AG10803 (cell line): Measurements from ENCODE around the gene INTU.
A peak's percentile ranks its signal among the peaks of the same experiment; 100 is the strongest.

Experiments
- DNase-seq: peaks from one replicate; pipeline ENCODE4 v3.0.0; 2010; ENCODE audit warnings: low read depth
- H3K4me3 ChIP-seq: 2 replicates; pipeline ENCODE4 v1.5.1; 2011; ENCODE audit warnings: mild to moderate bottlenecking, low read length, control low read depth
- CTCF ChIP-seq: conservative IDR thresholded peaks from 2 replicates; pipeline ENCODE4 v1.5.1; 2011; ENCODE audit warnings: mild to moderate bottlenecking, low read length, control low read depth, inconsistent platforms

Gene INTU

GRCh38 chr4:127708985-127709384 is 76.2 kb downstream of the INTU start:
- TF ChIP-seq CTCF: no peak
- peak; percentile 42 for DNase-seq
- no peak overlapping the region for H3K4me3 ChIP-seq

DNA sequence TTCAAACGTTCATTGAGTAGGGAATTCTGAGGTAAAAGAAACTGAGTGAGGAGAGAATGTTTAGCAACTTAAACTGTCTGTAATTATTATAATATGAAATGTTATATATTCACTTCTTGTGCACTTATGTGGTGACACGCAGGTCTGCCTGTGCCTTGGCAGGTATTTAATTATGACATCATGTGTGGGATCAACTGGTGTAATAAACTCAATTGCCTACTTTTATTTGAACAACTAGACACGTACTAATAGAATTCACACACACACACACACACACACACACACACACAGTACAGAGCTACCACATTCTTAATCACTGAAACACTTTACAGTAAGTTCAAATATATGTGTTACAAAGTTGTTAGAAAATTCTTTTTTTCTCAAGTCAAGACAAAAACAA is 76.7 kb downstream of the INTU start:
- no peak for TF ChIP-seq CTCF
- no peak overlapping the region for H3K4me3 ChIP-seq
- DNase-seq: peak; percentile 9

GRCh38 chr4:127730142-127730913 is 97.6 kb downstream of the INTU start, which contains the start of gene SLC25A31:
TSS of gene SLC25A31 (plus strand) at chr4:127730400. CDS start at chr4:127730546, 146 bp downstream.
- TF ChIP-seq CTCF: no peak
- DNase-seq: no peak
- no peak within 1 kb of the TSS for H3K4me3 ChIP-seq

- no peak for TF ChIP-seq CTCF
- no peak for DNase-seq
- no peak overlapping the region for H3K4me3 ChIP-seq
Measured at GRCh38 chr4:127731406-127731805, 98.6 kb downstream of the INTU start.

DNA sequence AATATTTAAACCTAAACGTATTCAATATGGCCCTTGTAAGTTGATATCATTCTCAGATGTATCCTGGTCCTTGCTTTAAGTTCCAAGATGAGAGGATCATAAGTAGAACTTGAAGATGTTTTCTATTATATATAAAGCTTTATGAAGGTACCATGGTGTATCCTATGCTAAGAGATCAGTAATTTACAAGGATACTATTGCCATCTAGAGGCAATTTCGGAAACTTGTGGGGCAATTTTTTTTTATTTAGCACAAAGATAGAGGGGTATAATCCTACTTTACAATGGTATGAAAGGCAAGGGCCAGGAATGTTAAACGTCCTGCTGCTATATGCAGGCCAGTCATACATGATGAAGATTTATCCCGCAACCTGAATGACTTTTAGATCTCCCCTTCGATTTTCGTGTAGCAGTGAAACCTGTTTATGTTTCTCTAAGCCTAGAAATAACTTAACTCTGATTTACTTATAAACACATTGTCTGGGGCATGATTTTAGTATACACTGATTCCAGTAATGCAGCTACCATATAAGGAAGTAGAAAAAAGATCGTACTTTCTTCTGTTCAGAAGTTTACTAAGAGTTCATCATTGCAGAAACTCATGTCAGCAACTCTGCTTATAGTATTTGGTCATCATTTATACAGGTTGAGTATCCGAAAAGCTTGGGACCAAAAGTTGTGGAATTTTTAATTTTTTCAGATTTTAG is 100.0 kb downstream of the INTU start:
- DNase-seq: peak; percentile 51
- peak; percentile 74 for TF ChIP-seq CTCF

DNA sequence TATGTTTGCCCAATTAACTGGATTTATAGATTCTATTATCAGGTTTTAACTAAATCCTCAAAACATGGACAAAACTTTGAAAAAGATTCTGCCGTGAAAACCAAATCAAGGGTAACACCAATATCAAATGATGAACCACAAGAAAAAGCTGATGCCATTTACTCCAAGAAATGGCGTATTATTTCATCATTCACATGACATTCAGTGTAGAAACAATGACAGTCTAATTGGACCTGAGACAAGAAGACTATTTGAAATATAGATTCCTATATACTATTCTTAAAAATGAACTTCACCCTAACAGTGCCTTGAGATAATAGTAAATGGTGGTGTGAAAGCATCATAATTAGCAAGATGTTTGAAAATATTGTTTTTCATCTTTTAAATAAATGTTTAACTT is 102.2 kb downstream of the INTU start:
- DNase-seq: no peak
- no peak overlapping the region for H3K4me3 ChIP-seq
- no peak for TF ChIP-seq CTCF

More for the DNA sequence above, 100.0 kb downstream of the INTU start:
- H3K4me3 ChIP-seq: no peak overlapping the region

- no peak overlapping the region for H3K4me3 ChIP-seq
- no peak for TF ChIP-seq CTCF
- no peak for DNase-seq
Measured at GRCh38 chr4:127737295-127737694, 104.5 kb downstream of the INTU start.
